Gastrocnemius medialis (tissue), 4 donors: Measurements from ENCODE around the gene CAMK4.

Experiments used
- CTCF ChIP-seq, 5 experiments: fragments of 450-650 bp in 3 of 5; fragments of 200-600 bp in 2 of 5; sonication (generic) in 2 of 5; IDR thresholded peaks in 4 of 5; conservative IDR thresholded peaks in 1 of 5; 1 replicate in 4 of 5; 2 replicates in 1 of 5; pipeline ENCODE4 v1.5.1; 2016 to 2019; ENCODE audit warnings: antibody characterized with exemption in 5 of 5, mild to moderate bottlenecking in 3 of 5, moderate library complexity in 3 of 5
- POLR2A ChIP-seq, 2 donors: fragments of 450-650 bp; IDR thresholded peaks; one replicate each; pipeline ENCODE4 v1.6.1; 2017; ENCODE audit warnings: antibody characterized with exemption in 2 of 2, mild to moderate bottlenecking in 2 of 2, moderate library complexity in 2 of 2

- no peak for TF ChIP-seq CTCF (IDR thresholded peaks at IDR 0.05 in 4 of 5, conservative IDR thresholded peaks at IDR 0.05 in 1 of 5)
- no peak for TF ChIP-seq POLR2A (IDR thresholded peaks at IDR 0.05)
Observed at GRCh38 chr5:111321376-111321775, 97.2 kb downstream of the CAMK4 start.
